ENCODE data around the gene RBBP8.
"Not testable (repeated sequence)": the region's sequence is repeated elsewhere in the genome, so short reads cannot be mapped to it uniquely, and the experiment has no call there.

RBBP8 gene

DNA sequence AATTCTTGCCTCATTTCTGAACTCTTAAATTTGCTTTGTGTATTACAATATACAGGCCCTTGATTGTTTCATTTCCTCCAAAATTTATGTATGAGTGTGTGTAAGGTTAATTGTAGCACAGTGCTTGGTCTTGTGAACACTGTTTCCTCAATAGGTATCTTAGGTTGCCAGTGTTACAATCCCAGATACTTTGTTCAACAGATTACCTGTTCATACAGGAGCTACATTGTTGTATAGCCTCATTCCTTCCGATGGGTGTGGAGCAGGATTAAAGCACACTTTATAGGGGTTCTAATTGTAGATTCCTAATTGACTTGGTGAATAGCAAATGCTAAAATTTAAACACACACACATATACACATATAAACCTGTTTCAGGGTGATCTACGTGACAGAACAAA is 10.7 kb downstream of the RBBP8 start:
- no peak for DNase-seq (ENCODE audit: low read depth in 2 of 2)

DNA sequence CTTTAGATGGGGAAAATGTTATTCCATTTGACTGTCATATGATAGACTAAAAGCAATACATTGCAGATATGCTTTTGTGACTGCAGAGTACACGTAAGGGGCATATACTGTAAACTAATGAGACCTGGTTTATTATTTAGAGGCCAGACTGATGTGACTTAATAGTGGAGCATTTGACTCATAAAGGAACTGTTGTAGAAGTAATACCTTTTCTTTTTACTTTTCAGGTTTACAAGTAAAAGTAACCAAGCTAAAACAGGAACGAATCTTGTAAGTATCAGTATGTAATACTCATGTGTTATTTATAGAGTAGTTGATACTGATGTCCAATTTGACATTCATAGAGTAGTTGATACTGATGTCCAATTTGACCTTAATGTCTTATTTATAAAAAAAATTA is 13.1 kb downstream of the RBBP8 start:
- no peak for DNase-seq (ENCODE audit: low read depth in 2 of 2)

- DNase-seq (ENCODE audit: low read depth in 2 of 2): no peak
These were observed 13.7 kb downstream of the RBBP8 start for GRCh38 chr18:22946846-22947245.

GRCh38 chr18:22951823-22952222 is 18.7 kb downstream of the RBBP8 start:
- DNase-seq (ENCODE audit: low read depth in 2 of 2): no peak

DNA sequence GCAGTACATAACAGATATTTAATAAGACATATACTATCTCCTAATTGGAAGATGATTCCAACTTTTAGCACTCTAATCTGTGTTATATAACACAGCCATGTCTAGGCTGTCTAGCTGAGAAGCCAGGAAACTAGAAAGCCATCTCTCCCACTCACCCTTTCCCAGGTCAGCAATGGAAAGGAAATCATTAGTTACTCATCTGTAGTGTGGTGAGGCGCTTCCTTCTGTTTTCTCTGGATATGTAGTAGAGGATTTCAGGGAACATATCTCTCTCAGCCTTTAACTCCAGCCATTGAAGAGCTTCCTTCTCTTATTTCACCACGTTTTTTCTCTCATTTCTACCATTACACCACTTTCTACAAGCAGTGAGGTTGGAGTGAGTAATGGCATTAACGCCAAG is 19.4 kb downstream of the RBBP8 start:
- no peak for DNase-seq (ENCODE audit: low read depth in 2 of 2)

- DNase-seq (ENCODE audit: low read depth in 2 of 2): not testable (repeated sequence)
These were observed 20.9 kb downstream of the RBBP8 start for GRCh38 chr18:22953982-22954381.

DNA sequence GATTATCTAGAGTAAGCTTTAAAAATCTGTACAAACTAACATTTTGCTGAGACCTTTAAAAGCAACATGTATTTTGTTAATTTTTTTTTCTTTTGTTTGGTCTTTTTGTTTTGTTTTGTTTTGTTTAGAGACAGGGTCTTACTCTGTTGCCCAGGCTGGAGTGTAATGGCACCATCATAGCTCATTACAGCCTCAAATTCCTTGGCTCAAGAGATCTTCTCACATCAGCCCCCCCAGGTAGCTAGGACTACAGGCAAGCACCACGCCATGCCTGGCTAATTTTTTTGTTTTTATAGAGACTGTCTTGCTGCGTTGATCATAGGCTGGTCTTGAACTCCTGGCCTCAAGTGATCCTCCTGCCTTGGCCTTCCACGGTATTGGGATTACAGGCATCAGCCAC is 23.1 kb downstream of the RBBP8 start:
- no peak for DNase-seq (ENCODE audit: low read depth in 2 of 2)

- DNase-seq (ENCODE audit: low read depth in 2 of 2): no peak
These were observed 28.0 kb downstream of the RBBP8 start for GRCh38 chr18:22961156-22961555.

DNA sequence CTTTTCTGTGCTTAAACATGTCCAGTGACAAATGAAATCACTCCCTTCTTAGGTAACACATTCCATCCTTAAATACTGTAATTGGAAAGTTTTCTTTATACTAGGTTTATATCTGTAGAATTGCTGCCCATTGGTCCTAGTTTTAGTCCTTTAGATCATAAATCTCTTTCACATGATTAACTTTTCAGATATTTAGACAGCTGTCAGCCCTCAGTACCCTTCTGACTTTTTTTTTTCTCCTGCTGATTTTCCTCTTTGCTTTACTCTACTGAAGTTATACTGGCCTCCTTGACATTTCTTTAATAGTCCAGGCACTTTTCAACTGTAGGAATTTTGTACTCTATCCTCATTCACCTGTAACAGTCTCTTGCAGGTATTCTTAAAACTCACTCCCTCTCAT is 28.9 kb downstream of the RBBP8 start:
- no peak for DNase-seq (ENCODE audit: low read depth in 2 of 2)

GRCh38 chr18:22964116-22964515 is 31.0 kb downstream of the RBBP8 start:
- no peak for DNase-seq (ENCODE audit: low read depth in 2 of 2)

GRCh38 chr18:22964722-22965121 is 31.6 kb downstream of the RBBP8 start:
- no peak for DNase-seq (ENCODE audit: low read depth in 2 of 2)

DNA sequence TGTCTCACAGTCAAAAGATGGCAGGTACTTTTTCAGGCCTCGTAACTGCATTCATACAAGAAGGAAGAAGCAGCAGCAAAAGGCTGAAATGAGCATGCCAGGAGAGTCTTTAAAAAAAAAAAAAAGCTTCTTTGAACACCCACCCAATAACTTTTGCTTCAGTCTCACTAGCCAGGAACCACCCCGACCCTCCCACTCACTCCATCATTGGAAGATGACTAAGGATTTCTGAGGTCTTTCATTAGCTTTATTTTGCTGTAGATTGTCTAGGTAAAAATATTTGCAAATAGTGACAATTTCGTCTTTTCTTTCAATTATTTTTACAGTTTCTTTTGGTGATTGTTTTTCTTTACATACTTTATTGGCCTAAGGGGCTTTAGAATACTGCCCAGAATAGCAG is 37.9 kb downstream of the RBBP8 start:
- DNase-seq (ENCODE audit: low read depth in 2 of 2): no peak

- DNase-seq (ENCODE audit: low read depth in 2 of 2): no peak
These were observed 40.9 kb downstream of the RBBP8 start for GRCh38 chr18:22974001-22974400.

DNA sequence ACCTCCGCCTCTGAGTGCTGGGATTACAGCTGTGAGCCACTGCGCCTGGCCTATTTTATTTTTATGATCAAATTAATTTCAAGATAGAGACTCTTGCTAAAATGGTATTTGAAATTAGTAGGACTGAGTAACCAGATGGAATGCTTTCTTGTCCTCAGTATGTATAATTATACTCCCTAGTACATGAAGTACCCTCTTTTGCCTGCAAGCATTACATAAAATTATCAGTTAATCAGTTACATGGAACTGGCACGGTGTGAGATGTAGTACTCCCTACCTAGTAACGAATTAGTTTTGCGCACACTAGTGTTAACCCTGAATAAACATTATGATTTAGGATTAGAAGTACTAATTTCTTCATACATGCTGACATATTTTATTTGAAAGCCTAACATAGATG is 41.6 kb downstream of the RBBP8 start:
- DNase-seq (ENCODE audit: low read depth in 2 of 2): no peak

DNA sequence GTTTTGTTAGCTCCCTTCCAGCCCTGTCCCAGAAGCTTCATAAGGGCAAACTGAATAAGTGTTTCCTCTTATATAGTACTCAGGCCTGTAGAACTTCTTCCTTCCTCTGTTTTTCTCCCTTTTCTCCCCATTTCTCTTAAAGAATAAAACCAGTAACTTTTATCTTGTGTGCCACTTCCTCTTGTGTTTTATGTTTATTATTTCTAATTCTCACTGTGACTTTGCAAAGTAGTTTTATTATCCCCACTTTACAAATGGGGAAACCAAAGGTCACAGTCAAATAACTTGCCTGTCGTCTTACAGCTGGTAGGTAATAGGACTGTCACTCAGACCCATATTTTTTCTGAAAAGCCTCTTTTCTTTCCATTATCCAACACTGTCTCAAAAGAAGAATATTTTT is 42.4 kb downstream of the RBBP8 start:
- DNase-seq (ENCODE audit: low read depth in 2 of 2): no peak

- DNase-seq (ENCODE audit: low read depth in 2 of 2): peak; percentile 57 to 64
These were observed 44.9 kb downstream of the RBBP8 start for GRCh38 chr18:22977847-22978701.

DNA sequence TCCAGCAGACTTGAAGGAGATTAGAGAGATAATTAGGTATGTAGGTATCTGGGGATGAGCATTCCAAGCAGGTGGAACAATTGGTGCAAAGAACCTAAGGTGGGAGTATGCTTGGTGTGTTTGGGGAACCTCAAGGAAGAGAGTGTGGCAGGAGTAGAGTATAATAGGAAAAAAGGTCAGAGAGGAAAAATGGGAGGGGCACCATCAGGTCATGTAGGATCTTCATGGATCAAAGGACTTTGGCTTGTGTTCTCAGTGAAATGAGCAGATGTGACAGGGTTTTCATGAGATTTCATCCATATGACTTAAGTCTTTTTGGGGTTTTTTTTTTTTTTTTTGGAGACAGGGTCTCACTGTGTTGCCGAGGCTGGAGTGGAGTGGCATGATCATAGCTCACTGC is 47.3 kb downstream of the RBBP8 start:
- DNase-seq (ENCODE audit: low read depth in 2 of 2): no peak

- no peak for DNase-seq (ENCODE audit: low read depth in 2 of 2)
These were observed 48.4 kb downstream of the RBBP8 start for GRCh38 chr18:22981274-22982133.

- peak; percentile 19 to 22 for DNase-seq (ENCODE audit: low read depth in 2 of 2)
These were observed 50.0 kb downstream of the RBBP8 start for GRCh38 chr18:22983175-22983574.

- no peak for DNase-seq (ENCODE audit: low read depth in 2 of 2)
These were observed 52.1 kb downstream of the RBBP8 start for GRCh38 chr18:22985250-22985649.

DNA sequence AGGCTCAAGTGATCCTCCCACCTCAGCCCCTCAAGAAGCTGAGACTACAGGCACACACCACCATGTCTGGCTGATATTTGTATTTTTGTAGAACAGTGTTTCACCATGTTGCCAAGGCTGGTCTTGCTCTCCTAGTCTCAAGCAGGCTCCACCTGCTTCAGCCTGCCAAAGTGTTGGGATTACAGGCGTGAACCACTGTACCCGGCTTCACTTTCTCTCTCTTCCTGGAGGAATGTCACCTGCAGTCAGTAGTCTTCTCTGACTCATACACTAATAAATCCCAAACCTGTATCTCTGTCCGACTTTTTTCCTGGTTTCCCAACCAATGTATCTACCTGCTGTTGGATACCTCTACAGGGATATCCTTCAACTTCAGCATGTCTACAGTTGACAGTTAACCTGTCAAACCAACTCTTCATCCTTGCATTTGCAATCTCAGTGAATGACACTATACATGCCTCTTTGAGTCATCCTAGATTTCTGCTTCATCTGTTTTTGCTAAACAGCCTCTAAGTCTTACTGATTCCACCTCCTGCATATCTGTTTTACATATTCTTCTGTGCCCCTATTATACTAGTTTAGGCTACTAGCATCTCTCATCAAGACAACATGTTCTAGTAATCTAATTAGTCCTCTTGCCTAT is 54.5 kb downstream of the RBBP8 start:
- DNase-seq (ENCODE audit: low read depth in 2 of 2): no peak

- DNase-seq (ENCODE audit: low read depth in 2 of 2): no peak
These were observed 55.1 kb downstream of the RBBP8 start for GRCh38 chr18:22988208-22988607.
